Spleen (tissue), 7 donors: Measurements from ENCODE around the gene DAW1.
"Not testable (repeated sequence)": the region's sequence is repeated elsewhere in the genome, so short reads cannot be mapped to it uniquely, and the experiment has no call there.

ENCODE experiments used
- POLR2A ChIP-seq, 3 donors: fragments of 450-650 bp; IDR thresholded peaks; one replicate each; pipeline ENCODE4 v1.5.1; 2017; ENCODE audit warnings: antibody characterized with exemption in 3 of 3, mild to moderate bottlenecking in 1 of 3
- TF ChIP-seq, protein P1 (sequence below), 11 experiments: fragments of 200-600 bp in 7 of 11; fragments of 450-650 bp in 4 of 11; sonication (generic) in 4 of 11; IDR thresholded peaks in 8 of 11; conservative IDR thresholded peaks in 3 of 11; 1 replicate in 7 of 11; 2 replicates in 4 of 11; pipeline versions ENCODE4 v1.4.0 to v1.8.0; 2016 to 2021; ENCODE audit warnings: antibody characterized with exemption in 11 of 11, inconsistent platforms in 4 of 11, mild to moderate bottlenecking in 1 of 11
- donor health status: DM: no; HTN: no; CAD: no; lungs with moderate emphysema.
- donor health status: DM: no; HTN: no; CAD: no.
- donor health status: DM: no; HTN: no; CAD: no.

DNA sequence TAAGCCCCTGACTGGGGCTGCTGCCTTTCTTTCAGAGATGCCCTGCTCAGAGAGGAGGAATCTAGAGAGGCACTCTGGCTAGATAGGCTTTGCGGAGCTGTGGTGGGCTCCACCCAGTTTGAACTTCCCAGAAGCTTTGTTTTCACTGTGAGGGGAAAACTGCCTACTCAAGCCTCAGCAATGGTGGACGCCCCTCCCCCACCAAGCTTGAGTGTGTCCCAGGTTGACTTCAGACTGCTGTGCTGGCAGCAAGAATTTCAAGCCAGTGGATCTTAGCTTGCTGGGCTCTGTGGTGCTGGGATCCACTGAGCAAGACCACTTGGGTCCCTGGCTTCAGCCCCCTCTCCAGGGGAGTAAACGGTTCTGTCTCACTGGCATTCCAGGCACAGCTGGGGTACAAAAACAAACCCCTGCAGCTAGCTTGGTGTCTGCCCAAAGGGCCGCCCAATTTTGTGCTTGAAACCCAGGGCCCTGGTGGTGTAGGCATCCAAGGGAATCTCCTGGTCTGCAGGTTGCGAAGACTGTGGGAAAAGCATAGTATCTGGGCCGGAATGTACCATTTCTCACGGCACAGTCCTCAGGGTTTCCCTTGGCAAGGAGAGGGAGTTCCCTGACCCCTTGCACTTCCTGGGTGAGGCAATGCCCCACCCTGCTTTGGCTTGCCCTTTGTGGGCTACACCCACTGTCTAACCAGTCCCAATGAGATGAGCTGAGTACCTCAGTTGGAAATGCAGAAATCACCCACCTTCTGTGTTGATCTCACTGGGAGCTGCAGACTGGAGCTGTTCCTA lies 31.9 kb upstream of the DAW1 start:
- not testable (repeated sequence) for TF ChIP-seq POLR2A (IDR thresholded peaks at IDR 0.05)
- TF ChIP-seq, protein P1, sequence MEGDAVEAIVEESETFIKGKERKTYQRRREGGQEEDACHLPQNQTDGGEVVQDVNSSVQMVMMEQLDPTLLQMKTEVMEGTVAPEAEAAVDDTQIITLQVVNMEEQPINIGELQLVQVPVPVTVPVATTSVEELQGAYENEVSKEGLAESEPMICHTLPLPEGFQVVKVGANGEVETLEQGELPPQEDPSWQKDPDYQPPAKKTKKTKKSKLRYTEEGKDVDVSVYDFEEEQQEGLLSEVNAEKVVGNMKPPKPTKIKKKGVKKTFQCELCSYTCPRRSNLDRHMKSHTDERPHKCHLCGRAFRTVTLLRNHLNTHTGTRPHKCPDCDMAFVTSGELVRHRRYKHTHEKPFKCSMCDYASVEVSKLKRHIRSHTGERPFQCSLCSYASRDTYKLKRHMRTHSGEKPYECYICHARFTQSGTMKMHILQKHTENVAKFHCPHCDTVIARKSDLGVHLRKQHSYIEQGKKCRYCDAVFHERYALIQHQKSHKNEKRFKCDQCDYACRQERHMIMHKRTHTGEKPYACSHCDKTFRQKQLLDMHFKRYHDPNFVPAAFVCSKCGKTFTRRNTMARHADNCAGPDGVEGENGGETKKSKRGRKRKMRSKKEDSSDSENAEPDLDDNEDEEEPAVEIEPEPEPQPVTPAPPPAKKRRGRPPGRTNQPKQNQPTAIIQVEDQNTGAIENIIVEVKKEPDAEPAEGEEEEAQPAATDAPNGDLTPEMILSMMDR (IDR thresholded peaks at IDR 0.05 in 8 of 11, conservative IDR thresholded peaks at IDR 0.05 in 3 of 11): not testable (repeated sequence)
